ENCODE results near the gene PCID2.

PCID2 gene

DNA sequence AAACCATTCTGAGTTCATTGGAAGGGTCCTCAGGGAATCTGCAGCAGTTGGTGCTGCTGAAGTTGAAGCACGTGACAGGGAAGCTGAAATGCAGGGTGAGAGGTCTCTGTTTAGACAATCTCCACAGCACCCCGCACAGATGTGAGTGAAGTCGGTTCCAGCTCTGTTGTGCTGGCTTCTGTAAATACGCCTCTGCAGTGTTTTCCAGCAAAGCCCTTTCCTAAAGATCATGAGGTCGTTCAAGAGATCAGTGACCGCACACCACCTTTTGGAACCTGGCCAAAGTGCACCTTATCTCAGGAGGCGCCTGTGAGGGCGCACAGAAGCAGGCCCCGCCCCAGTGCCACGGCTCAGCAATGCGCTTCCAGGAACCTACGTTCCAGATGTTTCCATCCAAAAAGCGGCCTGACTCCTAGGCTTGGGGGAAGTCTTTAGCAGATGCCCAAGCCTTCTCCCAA lies 11.7 kb upstream of the PCID2 start:
- no peak overlapping the region for H2AK5ac ChIP-seq (ENCODE audit: low read length, severe bottlenecking)
- no peaks in the 10 kb centered on the region for H3K9me3 ChIP-seq (ENCODE audit: control insufficient read depth, low read length)
- H3K9ac ChIP-seq (ENCODE audit: low read length) = no peak overlapping the region
- H3K4ac ChIP-seq (ENCODE audit: low read depth in 1 of 2, low read length in 2 of 2) = no peak overlapping the region
- no peak for DNase-seq
- no peak overlapping the region for H4K8ac ChIP-seq (ENCODE audit: low read length)
- 96% methylated on average over 13 of the region's 13 CpGs for whole genome bisulfite sequencing
- no peak overlapping the region for H3K14ac ChIP-seq (ENCODE audit: low read length in 2 of 2)
- peaks cover 29% of the 10 kb centered on the region for H3K4me1 ChIP-seq (ENCODE audit: control insufficient read depth, insufficient read depth, low read depth, low read length)
- H2BK5ac ChIP-seq (ENCODE audit: low read depth, low read length, poor library complexity, severe bottlenecking) = no peak overlapping the region
- peaks cover 27% of the 10 kb centered on the region for H3K79me1 ChIP-seq (replicated peaks; ENCODE audit: low read length, poor library complexity, severe bottlenecking)
- no peak overlapping the region for H2BK12ac ChIP-seq (ENCODE audit: low read length in 2 of 2)
- no peak overlapping the region for H3K23ac ChIP-seq (ENCODE audit: low read length in 2 of 2)
- H2BK15ac ChIP-seq (ENCODE audit: low read depth, poor library complexity, severe bottlenecking) = no peak overlapping the region
- no peak overlapping the region for H2BK120ac ChIP-seq (ENCODE audit: low read depth, low read length)
- H3K18ac ChIP-seq (ENCODE audit: low read depth in 1 of 2, low read length in 2 of 2) = no peak overlapping the region
- no peak overlapping the region for H2AFZ ChIP-seq (ENCODE audit: low read depth, low read length)
- no peak overlapping the region for H3K4me3 ChIP-seq (ENCODE audit: insufficient read depth in 1 of 2, low read depth in 1 of 2, low read length in 2 of 2)
- no peak overlapping the region for H4K91ac ChIP-seq (ENCODE audit: low read length)
- H3K4me2 ChIP-seq (ENCODE audit: low read length, poor library complexity, severe bottlenecking) = no peak overlapping the region
- peaks cover 48 to 60% of the 10 kb centered on the region in 2 experiments for H3K36me3 ChIP-seq (ENCODE audit: control insufficient read depth in 1 of 2, insufficient read depth in 2 of 2, low read depth in 1 of 2, low read length in 2 of 2)
- no peak overlapping the region for H3K27ac ChIP-seq (ENCODE audit: low read length, poor library complexity, severe bottlenecking)
- H3K27me3 ChIP-seq (ENCODE audit: control insufficient read depth in 1 of 2, insufficient read depth in 1 of 2, low read length in 2 of 2) = no peaks in the 10 kb centered on the region

DNA sequence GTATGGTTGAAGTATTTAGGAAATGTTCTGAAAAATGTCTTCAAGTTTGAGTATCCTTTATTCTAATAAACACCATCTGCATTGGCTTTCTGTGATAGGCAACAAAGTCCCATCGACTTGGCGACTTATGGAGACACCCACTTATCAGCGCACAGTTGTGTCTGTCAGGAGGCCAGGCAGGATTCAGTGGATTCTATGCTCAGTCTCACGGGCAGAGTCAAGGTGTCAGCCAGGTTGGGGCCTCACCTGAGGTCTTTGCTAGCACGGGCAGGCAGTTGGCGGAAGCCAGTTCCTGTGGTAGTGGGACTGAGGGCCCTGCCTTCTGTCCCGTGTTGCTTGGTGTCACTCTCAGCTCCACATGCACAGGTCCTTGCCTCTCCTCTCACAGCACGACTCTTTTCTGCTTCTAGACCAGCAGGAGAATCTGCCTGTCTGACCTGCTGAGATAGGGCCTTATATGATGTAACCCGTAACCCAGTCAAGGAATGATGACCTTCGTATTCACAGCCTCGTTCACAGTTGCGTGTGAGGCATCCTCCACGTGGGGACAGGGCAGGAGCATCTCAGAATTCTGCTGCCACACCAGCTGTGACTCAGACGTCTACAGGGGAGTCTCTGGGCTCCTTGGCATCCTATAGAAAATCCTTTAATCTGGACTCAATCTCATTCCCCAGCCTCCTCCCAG lies 10.9 kb upstream of the PCID2 start:
- H2BK5ac ChIP-seq (ENCODE audit: low read depth, low read length, poor library complexity, severe bottlenecking) = no peak overlapping the region

DNA sequence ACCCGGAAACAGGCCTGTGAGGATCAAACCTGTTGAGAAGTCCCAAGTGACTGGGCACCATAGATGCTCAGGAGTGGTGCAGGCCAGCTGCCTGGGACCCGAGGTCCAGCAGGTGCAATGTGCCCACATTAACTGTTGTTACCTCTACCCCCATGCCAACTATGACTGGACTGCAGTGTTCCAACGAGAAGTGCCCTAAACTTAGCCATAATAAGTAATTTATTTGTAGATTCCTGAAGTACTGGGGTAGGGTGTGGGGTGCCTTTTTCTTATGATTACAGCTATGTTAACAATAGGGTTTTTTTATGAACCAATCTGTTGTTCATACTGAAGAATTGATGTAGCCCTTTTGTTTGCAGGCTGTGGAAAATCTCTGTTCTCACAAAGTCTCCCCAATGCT lies 10.1 kb upstream of the PCID2 start:
- Histone ChIP-seq H3K18ac (ENCODE audit: low read depth in 1 of 2, low read length in 2 of 2) (no peak overlapping the region), H3K4ac (ENCODE audit: low read depth in 1 of 2, low read length in 2 of 2) (no peak overlapping the region), H3K9me3 (ENCODE audit: control insufficient read depth, low read length) (no peaks in the 10 kb centered on the region), H2BK120ac (ENCODE audit: low read depth, low read length) (no peak overlapping the region), H3K79me1 (replicated peaks; ENCODE audit: low read length, poor library complexity, severe bottlenecking) (peaks cover 20% of the 10 kb centered on the region), H2BK5ac (ENCODE audit: low read depth, low read length, poor library complexity, severe bottlenecking) (no peak overlapping the region), H4K91ac (ENCODE audit: low read length) (no peak overlapping the region), H3K4me1 (ENCODE audit: control insufficient read depth, insufficient read depth, low read depth, low read length) (peaks cover 32% of the 10 kb centered on the region), H2AFZ (ENCODE audit: low read depth, low read length) (no peak overlapping the region), H3K27me3 (ENCODE audit: control insufficient read depth in 1 of 2, insufficient read depth in 1 of 2, low read length in 2 of 2) (no peaks in the 10 kb centered on the region), H2AK5ac (ENCODE audit: low read length, severe bottlenecking) (no peak overlapping the region), H3K36me3 (ENCODE audit: control insufficient read depth in 1 of 2, insufficient read depth in 2 of 2, low read depth in 1 of 2, low read length in 2 of 2) (peaks cover 42 to 56% of the 10 kb centered on the region in 2 experiments), H2BK15ac (ENCODE audit: low read depth, poor library complexity, severe bottlenecking) (no peak overlapping the region), H3K14ac (ENCODE audit: low read length in 2 of 2) (no peak overlapping the region), H3K4me3 (ENCODE audit: insufficient read depth in 1 of 2, low read depth in 1 of 2, low read length in 2 of 2) (no peak overlapping the region), H3K9ac (ENCODE audit: low read length) (no peak overlapping the region), H3K23ac (ENCODE audit: low read length in 2 of 2) (no peak overlapping the region), H3K4me2 (ENCODE audit: low read length, poor library complexity, severe bottlenecking) (no peak overlapping the region), H4K8ac (ENCODE audit: low read length) (no peak overlapping the region), H3K27ac (ENCODE audit: low read length, poor library complexity, severe bottlenecking) (no peak overlapping the region), H2BK12ac (ENCODE audit: low read length in 2 of 2) (no peak overlapping the region)
- 98% methylated on average over 2 of the region's 3 CpGs for WGBS
- no peak for DNase-seq

More for the DNA sequence above, 10.9 kb upstream of the PCID2 start:
- Histone ChIP-seq H3K4me2 (ENCODE audit: low read length, poor library complexity, severe bottlenecking) (no peak overlapping the region), H3K36me3 (ENCODE audit: control insufficient read depth in 1 of 2, insufficient read depth in 2 of 2, low read depth in 1 of 2, low read length in 2 of 2) (peaks cover 49 to 58% of the 10 kb centered on the region in 2 experiments), H2BK120ac (ENCODE audit: low read depth, low read length) (no peak overlapping the region), H3K9ac (ENCODE audit: low read length) (no peak overlapping the region), H2AFZ (ENCODE audit: low read depth, low read length) (no peak overlapping the region), H3K18ac (ENCODE audit: low read depth in 1 of 2, low read length in 2 of 2) (no peak overlapping the region), H2AK5ac (ENCODE audit: low read length, severe bottlenecking) (no peak overlapping the region), H2BK12ac (ENCODE audit: low read length in 2 of 2) (peak overlapping the region in 1 of 2 experiments; percentile 7), H2BK15ac (ENCODE audit: low read depth, poor library complexity, severe bottlenecking) (peak overlapping the region; percentile 64), H4K8ac (ENCODE audit: low read length) (no peak overlapping the region), H3K4ac (ENCODE audit: low read depth in 1 of 2, low read length in 2 of 2) (no peak overlapping the region), H3K4me1 (ENCODE audit: control insufficient read depth, insufficient read depth, low read depth, low read length) (peaks cover 32% of the 10 kb centered on the region), H3K27me3 (ENCODE audit: control insufficient read depth in 1 of 2, insufficient read depth in 1 of 2, low read length in 2 of 2) (no peaks in the 10 kb centered on the region), H4K91ac (ENCODE audit: low read length) (no peak overlapping the region), H3K4me3 (ENCODE audit: insufficient read depth in 1 of 2, low read depth in 1 of 2, low read length in 2 of 2) (no peak overlapping the region), H3K27ac (ENCODE audit: low read length, poor library complexity, severe bottlenecking) (no peak overlapping the region), H3K79me1 (replicated peaks; ENCODE audit: low read length, poor library complexity, severe bottlenecking) (peaks cover 25% of the 10 kb centered on the region), H3K9me3 (ENCODE audit: control insufficient read depth, low read length) (no peaks in the 10 kb centered on the region), H3K23ac (ENCODE audit: low read length in 2 of 2) (no peak overlapping the region), H3K14ac (ENCODE audit: low read length in 2 of 2) (no peak overlapping the region)
- 88% methylated on average over 14 of the region's 14 CpGs for WGBS
- DNase-seq = no peak

DNA sequence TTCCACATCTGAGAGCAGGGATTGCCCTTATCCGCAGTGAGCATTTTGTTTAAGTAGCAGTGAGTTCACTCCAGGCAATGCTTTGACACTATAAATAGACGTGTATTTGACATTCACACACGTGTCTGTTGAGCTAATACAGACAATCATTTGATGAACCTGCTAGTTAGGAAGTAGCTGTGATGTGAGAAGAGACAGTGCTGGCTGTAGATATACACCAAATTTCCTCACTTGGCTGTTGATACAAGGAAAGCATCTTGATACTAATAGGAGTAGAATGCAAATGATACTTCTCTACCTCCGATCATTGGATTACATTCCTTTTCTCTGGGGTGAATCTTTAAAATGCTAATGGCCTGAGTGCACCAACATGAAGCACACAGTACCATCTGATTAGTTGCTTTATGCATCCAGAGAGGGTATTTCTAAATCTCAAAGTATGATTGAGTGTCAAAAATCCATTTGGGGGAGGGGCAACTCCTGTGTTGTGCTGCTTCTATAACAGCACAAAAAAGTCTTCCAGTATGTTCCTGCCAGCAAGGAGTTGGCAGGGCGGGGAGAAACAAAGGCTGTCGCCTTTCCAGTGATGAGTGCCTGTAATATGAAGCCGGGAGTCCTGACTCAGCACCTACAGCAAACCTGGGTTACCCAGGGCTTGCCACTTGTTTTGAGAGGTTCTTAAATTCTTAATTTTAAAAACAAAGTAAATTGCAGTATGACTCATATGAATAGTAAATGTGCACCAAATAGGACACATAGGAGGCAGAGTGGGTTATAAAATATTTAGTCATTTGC lies 8.0 kb upstream of the PCID2 start:
- Histone ChIP-seq H2BK12ac (ENCODE audit: low read length in 2 of 2) (no peak overlapping the region), H2BK5ac (ENCODE audit: low read depth, low read length, poor library complexity, severe bottlenecking) (no peak overlapping the region), H3K4me3 (ENCODE audit: insufficient read depth in 1 of 2, low read depth in 1 of 2, low read length in 2 of 2) (no peak overlapping the region), H3K27me3 (ENCODE audit: control insufficient read depth in 1 of 2, insufficient read depth in 1 of 2, low read length in 2 of 2) (no peaks in the 10 kb centered on the region), H3K18ac (ENCODE audit: low read depth in 1 of 2, low read length in 2 of 2) (no peak overlapping the region), H3K9ac (ENCODE audit: low read length) (peak overlapping the region; percentile 61), H3K4ac (ENCODE audit: low read depth in 1 of 2, low read length in 2 of 2) (no peak overlapping the region), H3K23ac (ENCODE audit: low read length in 2 of 2) (no peak overlapping the region), H3K14ac (ENCODE audit: low read length in 2 of 2) (no peak overlapping the region), H3K4me2 (ENCODE audit: low read length, poor library complexity, severe bottlenecking) (peak overlapping the region; percentile 18), H3K4me1 (ENCODE audit: control insufficient read depth, insufficient read depth, low read depth, low read length) (peaks cover 27% of the 10 kb centered on the region), H3K27ac (ENCODE audit: low read length, poor library complexity, severe bottlenecking) (peak overlapping the region; percentile 44), H2BK15ac (ENCODE audit: low read depth, poor library complexity, severe bottlenecking) (no peak overlapping the region), H3K36me3 (ENCODE audit: control insufficient read depth in 1 of 2, insufficient read depth in 2 of 2, low read depth in 1 of 2, low read length in 2 of 2) (peaks cover 28 to 55% of the 10 kb centered on the region in 2 experiments), H3K79me1 (replicated peaks; ENCODE audit: low read length, poor library complexity, severe bottlenecking) (peaks cover 10% of the 10 kb centered on the region), H4K8ac (ENCODE audit: low read length) (no peak overlapping the region), H4K91ac (ENCODE audit: low read length) (no peak overlapping the region), H2AFZ (ENCODE audit: low read depth, low read length) (no peak overlapping the region), H2BK120ac (ENCODE audit: low read depth, low read length) (no peak overlapping the region), H3K9me3 (ENCODE audit: control insufficient read depth, low read length) (no peaks in the 10 kb centered on the region), H2AK5ac (ENCODE audit: low read length, severe bottlenecking) (no peak overlapping the region)
- peak; percentile 55 for DNase-seq
- 43% methylated on average over 5 of the region's 7 CpGs for WGBS

Data from mesenchymal stem cell (in vitro differentiated cells and primary cell).